Measurements from ENCODE around the gene CHCHD3. TPM values are rescaled to one million over a fixed set of nuclear protein-coding genes. Genes with fewer than 3 reads are reported as not detected.
"Not testable (repeated sequence)": the region's sequence is repeated elsewhere in the genome, so short reads cannot be mapped to it uniquely, and the experiment has no call there.

Gene CHCHD3
- polyA plus RNA-seq, 3 donors: 87.3 to 97.2 (median 93.0) TPM

GRCh38 chr7:132910657-132911056, 171.2 kb downstream of the CHCHD3 start:
- no peak for DNase-seq (ENCODE audit: low read depth in 3 of 3, low spot score in 2 of 3)

GRCh38 chr7:132907380-132907940, 174.4 kb downstream of the CHCHD3 start:
- DNase-seq (ENCODE audit: low read depth in 3 of 3, low spot score in 2 of 3): no peak

GRCh38 chr7:132906193-132906835, 175.6 kb downstream of the CHCHD3 start:
- DNase-seq (ENCODE audit: low read depth in 3 of 3, low spot score in 2 of 3): no peak

- DNase-seq (ENCODE audit: low read depth in 3 of 3, low spot score in 2 of 3): not testable (repeated sequence)
Observed at GRCh38 chr7:132905136-132905535, 176.8 kb downstream of the CHCHD3 start.

GRCh38 chr7:132904209-132904608, 177.7 kb downstream of the CHCHD3 start:
- no peak for DNase-seq (ENCODE audit: low read depth in 3 of 3, low spot score in 2 of 3)

- DNase-seq (ENCODE audit: low read depth in 3 of 3, low spot score in 2 of 3): not testable (repeated sequence)
Observed at GRCh38 chr7:132902294-132902693, 179.6 kb downstream of the CHCHD3 start.

- DNase-seq (ENCODE audit: low read depth in 3 of 3, low spot score in 2 of 3): no peak
Observed at GRCh38 chr7:132901241-132901640, 180.6 kb downstream of the CHCHD3 start.

- DNase-seq (ENCODE audit: low read depth in 3 of 3, low spot score in 2 of 3): no peak
Observed at GRCh38 chr7:132899833-132900232, 182.1 kb downstream of the CHCHD3 start.

- DNase-seq (ENCODE audit: low read depth in 3 of 3, low spot score in 2 of 3): not testable (repeated sequence)
Observed at GRCh38 chr7:132898641-132899175, 183.2 kb downstream of the CHCHD3 start.

- DNase-seq (ENCODE audit: low read depth in 3 of 3, low spot score in 2 of 3): no peak
Observed at GRCh38 chr7:132897093-132897687, 184.7 kb downstream of the CHCHD3 start.

- no peak for DNase-seq (ENCODE audit: low read depth in 3 of 3, low spot score in 2 of 3)
Observed at GRCh38 chr7:132895231-132895630, 186.7 kb downstream of the CHCHD3 start.

GRCh38 chr7:132893560-132893959, 188.3 kb downstream of the CHCHD3 start:
- no peak for DNase-seq (ENCODE audit: low read depth in 3 of 3, low spot score in 2 of 3)

GRCh38 chr7:132892744-132893143, 189.1 kb downstream of the CHCHD3 start:
- not testable (repeated sequence) for DNase-seq (ENCODE audit: low read depth in 3 of 3, low spot score in 2 of 3)

- no peak for DNase-seq (ENCODE audit: low read depth in 3 of 3, low spot score in 2 of 3)
Observed at GRCh38 chr7:132891554-132891953, 190.3 kb downstream of the CHCHD3 start.

GRCh38 chr7:132882714-132883428, 199.0 kb downstream of the CHCHD3 start:
- no peak for DNase-seq (ENCODE audit: low read depth in 3 of 3, low spot score in 2 of 3)

- DNase-seq (ENCODE audit: low read depth in 3 of 3, low spot score in 2 of 3): no peak
Observed at GRCh38 chr7:132881317-132881716, 200.6 kb downstream of the CHCHD3 start.

- DNase-seq (ENCODE audit: low read depth in 3 of 3, low spot score in 2 of 3): no peak
Observed at GRCh38 chr7:132879579-132879978, 202.3 kb downstream of the CHCHD3 start.

- DNase-seq (ENCODE audit: low read depth in 3 of 3, low spot score in 2 of 3): no peak
Observed at GRCh38 chr7:132878204-132878919, 203.5 kb downstream of the CHCHD3 start.

- DNase-seq (ENCODE audit: low read depth in 3 of 3, low spot score in 2 of 3): no peak
Observed at GRCh38 chr7:132877573-132877972, 204.3 kb downstream of the CHCHD3 start.

- no peak for DNase-seq (ENCODE audit: low read depth in 3 of 3, low spot score in 2 of 3)
Observed at GRCh38 chr7:132876576-132876975, 205.3 kb downstream of the CHCHD3 start.

- DNase-seq (ENCODE audit: low read depth in 3 of 3, low spot score in 2 of 3): no peak
Observed at GRCh38 chr7:132872034-132872433, 209.9 kb downstream of the CHCHD3 start.

All from right renal cortex interstitium (tissue), 3 donors.